Measurements from ENCODE around the gene SLC22A7.

Gene SLC22A7

DNA sequence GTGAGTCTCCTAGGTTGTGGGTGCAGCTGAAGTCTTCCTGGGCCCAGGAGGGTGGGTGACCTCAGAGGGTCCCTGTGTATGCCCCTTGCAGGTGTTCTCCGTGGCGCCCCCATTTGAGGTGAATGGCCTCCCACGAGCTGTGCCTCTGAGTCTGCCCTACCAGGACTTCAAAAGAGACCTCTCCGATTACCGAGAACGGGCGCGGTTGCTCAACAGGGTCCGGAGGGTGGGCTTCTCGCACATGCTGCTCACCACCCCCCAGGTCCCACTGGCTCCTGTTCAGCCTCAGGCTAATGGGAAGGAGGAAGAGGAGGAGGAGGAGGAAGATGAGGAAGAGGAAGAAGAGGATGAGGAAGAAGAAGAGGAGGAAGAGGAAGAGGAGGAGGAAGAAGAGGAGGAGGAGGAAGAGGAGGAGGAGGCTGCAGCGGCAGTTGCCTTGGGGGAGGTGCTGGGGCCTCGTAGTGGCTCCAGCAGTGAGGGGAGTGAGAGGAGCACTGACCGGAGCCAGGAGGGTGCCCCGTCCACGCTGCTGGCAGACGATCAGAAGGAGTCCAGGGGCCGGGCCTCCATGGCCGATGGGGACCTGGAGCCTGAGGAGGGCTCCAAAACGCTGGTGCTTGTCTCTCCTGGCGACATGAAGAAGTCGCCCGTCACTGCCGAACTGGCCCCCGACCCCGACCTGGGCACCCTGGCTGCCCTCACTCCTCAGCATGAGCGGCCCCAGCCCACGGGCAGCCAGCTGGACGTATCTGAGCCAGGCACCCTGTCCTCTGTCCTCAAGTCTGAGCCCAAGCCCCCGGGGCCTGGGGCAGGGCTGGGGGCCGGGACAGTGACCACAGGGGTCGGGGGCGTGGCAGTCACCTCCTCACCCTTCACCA is 15.2 kb upstream of the SLC22A7 start:
- Histone ChIP-seq H3K9ac (ENCODE audit: low read length) (no peak overlapping the region), H3K4me2 (ENCODE audit: low read depth, low read length, poor library complexity, severe bottlenecking) (no peak overlapping the region)

DNA sequence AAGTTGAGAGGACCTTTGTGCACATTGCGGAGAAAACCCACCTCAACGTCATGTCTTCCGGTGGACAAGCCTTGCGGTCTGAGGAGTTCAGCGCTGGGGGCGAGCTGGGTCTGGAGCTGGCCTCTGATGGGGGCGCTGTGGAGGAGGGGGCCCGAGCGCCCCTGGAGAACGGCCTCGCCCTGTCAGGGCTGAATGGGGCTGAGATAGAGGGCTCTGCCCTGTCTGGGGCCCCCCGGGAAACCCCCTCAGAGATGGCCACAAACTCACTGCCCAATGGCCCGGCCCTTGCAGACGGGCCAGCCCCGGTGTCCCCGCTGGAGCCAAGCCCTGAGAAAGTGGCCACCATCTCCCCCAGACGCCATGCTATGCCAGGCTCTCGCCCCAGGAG is 14.6 kb upstream of the SLC22A7 start:
- Histone ChIP-seq H3K4me3 (ENCODE audit: insufficient read depth, low read length, poor library complexity, severe bottlenecking) (no peak overlapping the region), H3F3A (ENCODE audit: insufficient read depth) (no peaks in the 10 kb centered on the region), H3K9me2 (replicated peaks; ENCODE audit: insufficient read depth, low read length) (no peaks in the 10 kb centered on the region), H3K27ac (ENCODE audit: low read depth, low read length) (no peak overlapping the region), H3K4me2 (ENCODE audit: low read depth, low read length, poor library complexity, severe bottlenecking) (no peak overlapping the region), H3K79me2 (ENCODE audit: insufficient read depth, low read length) (no peaks in the 10 kb centered on the region), H3K9ac (ENCODE audit: low read length) (no peak overlapping the region), H4K20me1 (ENCODE audit: low read depth, low read length) (no peaks in the 10 kb centered on the region), H3K27me3 (ENCODE audit: low read length) (no peaks in the 10 kb centered on the region), H3K9me3 (ENCODE audit: insufficient read depth, low read length) (no peaks in the 10 kb centered on the region), H3K36me3 (ENCODE audit: low read length) (no peaks in the 10 kb centered on the region), H2AFZ (ENCODE audit: low read depth, low read length, severe bottlenecking) (no peak overlapping the region)
- no peak for TF ChIP-seq EZH2phosphoT487 (conservative IDR thresholded peaks at IDR 0.05; ENCODE audit: low read length)
- TF ChIP-seq, protein P1, sequence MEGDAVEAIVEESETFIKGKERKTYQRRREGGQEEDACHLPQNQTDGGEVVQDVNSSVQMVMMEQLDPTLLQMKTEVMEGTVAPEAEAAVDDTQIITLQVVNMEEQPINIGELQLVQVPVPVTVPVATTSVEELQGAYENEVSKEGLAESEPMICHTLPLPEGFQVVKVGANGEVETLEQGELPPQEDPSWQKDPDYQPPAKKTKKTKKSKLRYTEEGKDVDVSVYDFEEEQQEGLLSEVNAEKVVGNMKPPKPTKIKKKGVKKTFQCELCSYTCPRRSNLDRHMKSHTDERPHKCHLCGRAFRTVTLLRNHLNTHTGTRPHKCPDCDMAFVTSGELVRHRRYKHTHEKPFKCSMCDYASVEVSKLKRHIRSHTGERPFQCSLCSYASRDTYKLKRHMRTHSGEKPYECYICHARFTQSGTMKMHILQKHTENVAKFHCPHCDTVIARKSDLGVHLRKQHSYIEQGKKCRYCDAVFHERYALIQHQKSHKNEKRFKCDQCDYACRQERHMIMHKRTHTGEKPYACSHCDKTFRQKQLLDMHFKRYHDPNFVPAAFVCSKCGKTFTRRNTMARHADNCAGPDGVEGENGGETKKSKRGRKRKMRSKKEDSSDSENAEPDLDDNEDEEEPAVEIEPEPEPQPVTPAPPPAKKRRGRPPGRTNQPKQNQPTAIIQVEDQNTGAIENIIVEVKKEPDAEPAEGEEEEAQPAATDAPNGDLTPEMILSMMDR (IDR thresholded peaks at IDR 0.05; ENCODE audit: insufficient read depth, low read length, poor library complexity, severe bottlenecking): no peak

More for the DNA sequence above, 15.2 kb upstream of the SLC22A7 start:
- Histone ChIP-seq H3K36me3 (ENCODE audit: low read length) (no peaks in the 10 kb centered on the region), H3K4me3 (ENCODE audit: insufficient read depth, low read length, poor library complexity, severe bottlenecking) (no peak overlapping the region), H3K9me2 (replicated peaks; ENCODE audit: insufficient read depth, low read length) (no peaks in the 10 kb centered on the region), H2AFZ (ENCODE audit: low read depth, low read length, severe bottlenecking) (no peak overlapping the region), H4K20me1 (ENCODE audit: low read depth, low read length) (no peaks in the 10 kb centered on the region), H3K27ac (ENCODE audit: low read depth, low read length) (no peak overlapping the region), H3K79me2 (ENCODE audit: insufficient read depth, low read length) (no peaks in the 10 kb centered on the region), H3F3A (ENCODE audit: insufficient read depth) (no peaks in the 10 kb centered on the region), H3K9me3 (ENCODE audit: insufficient read depth, low read length) (no peaks in the 10 kb centered on the region), H3K27me3 (ENCODE audit: low read length) (no peaks in the 10 kb centered on the region)
- no peak for TF ChIP-seq EZH2phosphoT487 (conservative IDR thresholded peaks at IDR 0.05; ENCODE audit: low read length)
- TF ChIP-seq, protein P1 (IDR thresholded peaks at IDR 0.05; ENCODE audit: insufficient read depth, low read length, poor library complexity, severe bottlenecking): no peak

- Histone ChIP-seq H2AFZ (ENCODE audit: low read depth, low read length, severe bottlenecking) (no peak overlapping the region), H4K20me1 (ENCODE audit: low read depth, low read length) (no peaks in the 10 kb centered on the region), H3K4me2 (ENCODE audit: low read depth, low read length, poor library complexity, severe bottlenecking) (no peak overlapping the region), H3K9me2 (replicated peaks; ENCODE audit: insufficient read depth, low read length) (no peaks in the 10 kb centered on the region), H3K27ac (ENCODE audit: low read depth, low read length) (no peak overlapping the region), H3K9ac (ENCODE audit: low read length) (no peak overlapping the region), H3K79me2 (ENCODE audit: insufficient read depth, low read length) (no peaks in the 10 kb centered on the region), H3F3A (ENCODE audit: insufficient read depth) (no peaks in the 10 kb centered on the region), H3K4me3 (ENCODE audit: insufficient read depth, low read length, poor library complexity, severe bottlenecking) (no peak overlapping the region), H3K36me3 (ENCODE audit: low read length) (no peaks in the 10 kb centered on the region), H3K27me3 (ENCODE audit: low read length) (no peaks in the 10 kb centered on the region), H3K9me3 (ENCODE audit: insufficient read depth, low read length) (no peaks in the 10 kb centered on the region)
- no peak for TF ChIP-seq EZH2phosphoT487 (conservative IDR thresholded peaks at IDR 0.05; ENCODE audit: low read length)
- TF ChIP-seq, protein P1 (IDR thresholded peaks at IDR 0.05; ENCODE audit: insufficient read depth, low read length, poor library complexity, severe bottlenecking): no peak
Measured at GRCh38 chr6:43283905-43284304, 14.2 kb upstream of the SLC22A7 start.
